Liver (tissue), 9 donors: ENCODE measurements around the gene PTPRN2. TPM values are rescaled to one million over a fixed set of nuclear protein-coding genes. Genes with fewer than 3 reads are reported as not detected.

Source experiments
- DNase-seq: peaks from one replicate; pipeline ENCODE4 v3.0.0-alpha.2; 2017; ENCODE audit warnings: low spot score
- H3K27ac ChIP-seq, 2 donors: one replicate each; pipeline ENCODE4 v1.7.0; 2013; ENCODE audit warnings: inconsistent platforms in 2 of 2, low read length in 2 of 2, control low read depth in 1 of 2, low read depth in 1 of 2, mild to moderate bottlenecking in 1 of 2
- H3K27me3 ChIP-seq, 4 donors: one replicate each; pipeline versions ENCODE4 v1.6.1 to v1.7.0; 2013; ENCODE audit warnings: low read length in 3 of 4, inconsistent platforms in 1 of 4, mild to moderate bottlenecking in 1 of 4, moderate library complexity in 1 of 4; ENCODE audit not compliant: control insufficient read depth in 4 of 4, insufficient read depth in 4 of 4
- H3K36me3 ChIP-seq, 4 donors: one replicate each; pipeline versions ENCODE4 v1.6.1 to v1.7.0; 2013; ENCODE audit warnings: low read length in 3 of 4, mild to moderate bottlenecking in 3 of 4, low read depth in 1 of 4, moderate library complexity in 1 of 4; ENCODE audit not compliant: control insufficient read depth in 4 of 4, insufficient read depth in 3 of 4
- H3K4me1 ChIP-seq, 4 donors: one replicate each; pipeline versions ENCODE4 v1.6.1 to v1.7.0; 2013; ENCODE audit warnings: low read length in 3 of 4, mild to moderate bottlenecking in 3 of 4, moderate library complexity in 1 of 4; ENCODE audit not compliant: control insufficient read depth in 4 of 4, insufficient read depth in 4 of 4
- H3K4me3 ChIP-seq, 3 donors: one replicate each; pipeline versions ENCODE4 v1.6.1 to v1.7.0; 2013; ENCODE audit warnings: low read length in 3 of 3, control low read depth in 1 of 3, low read depth in 1 of 3, mild to moderate bottlenecking in 1 of 3
- H3K9ac ChIP-seq, 2 donors: one replicate each; pipeline ENCODE4 v1.7.0; 2013; ENCODE audit warnings: low read length in 2 of 2, mild to moderate bottlenecking in 2 of 2, moderate library complexity in 2 of 2, control low read depth in 1 of 2, low read depth in 1 of 2
- H3K9me3 ChIP-seq, 4 donors: one replicate each; pipeline versions ENCODE4 v1.6.1 to v1.7.0; 2013; ENCODE audit warnings: low read length in 3 of 4; ENCODE audit not compliant: control insufficient read depth in 4 of 4
- CTCF ChIP-seq: fragments of 150-350 bp; IDR thresholded peaks from 2 replicates; pipeline ENCODE4 v1.5.1; 2017; ENCODE audit warnings: improper control_type of control experiment, low read depth, low read length; ENCODE audit not compliant: missing input control
- EGR1 ChIP-seq, 2 donors: IDR thresholded peaks; 2 replicates each; pipeline ENCODE4 v1.6.1; 2016 to 2018; ENCODE audit warnings: antibody characterized with exemption in 2 of 2, low read depth in 2 of 2
- FOXA2 ChIP-seq: IDR thresholded peaks from 2 replicates; pipeline ENCODE4 v1.6.1; 2016; ENCODE audit warnings: antibody characterized with exemption
- GABPA ChIP-seq, 2 donors: IDR thresholded peaks in 1 of 2; conservative IDR thresholded peaks in 1 of 2; 2 replicates each; pipeline ENCODE4 v1.6.1; 2016; ENCODE audit warnings: antibody characterized with exemption in 2 of 2, mild to moderate bottlenecking in 1 of 2, moderate library complexity in 1 of 2
- HNF4A ChIP-seq, 2 donors: conservative IDR thresholded peaks; 2 replicates each; pipeline ENCODE4 v1.6.1; 2016; ENCODE audit warnings: antibody characterized with exemption in 2 of 2, mild to moderate bottlenecking in 2 of 2
- HNF4G ChIP-seq: IDR thresholded peaks from 2 replicates; pipeline ENCODE4 v1.6.1; 2016; ENCODE audit warnings: antibody characterized with exemption
- JUND ChIP-seq, 2 donors: IDR thresholded peaks; 2 replicates each; pipeline ENCODE4 v1.6.1; 2016; ENCODE audit warnings: antibody characterized with exemption in 2 of 2
- NR2F2 ChIP-seq: IDR thresholded peaks from 2 replicates; pipeline ENCODE4 v1.6.1; 2016; ENCODE audit warnings: antibody characterized with exemption
- RAD21 ChIP-seq, 2 donors: IDR thresholded peaks; 2 replicates each; pipeline ENCODE4 v1.6.1; 2016; ENCODE audit warnings: antibody characterized with exemption in 2 of 2, mild to moderate bottlenecking in 2 of 2
- YY1 ChIP-seq: IDR thresholded peaks from 2 replicates; pipeline ENCODE4 v1.6.1; 2016; ENCODE audit warnings: antibody characterized with exemption, mild to moderate bottlenecking
- WGBS: extraction: QIAGEN DNeasy Blood & Tissue Kit; methylation state at CpG from one replicate; pipeline ENCODE4 v1.1.7; 2013; 5-methylcytosine and 5-hydroxymethylcytosine counted together
- polyA plus RNA-seq, 2 donors: library from polyadenylated mRNA; stranded (reverse) in 1 of 2; unstranded in 1 of 2; fragments of 200-250 nt in 1 of 2; fragments of >200 nt in 1 of 2; fragmentation: Nextera tagmentation in 1 of 2; extraction: Ambion mirVana in 1 of 2; gene quantifications; one replicate each; pipeline versions ENCODE4 v1.2.1 to v1.2.3, GENCODE V29; 2013 to 2015
- total RNA-seq, 2 donors: library from RNA; depleted of rRNA; stranded (reverse); fragments of >200 nt; gene quantifications; one replicate each; pipeline ENCODE4 v1.2.3, GENCODE V29; 2014
- TF ChIP-seq, protein P1 (sequence below): IDR thresholded peaks from 2 replicates; pipeline ENCODE4 v1.6.1; 2016; ENCODE audit warnings: antibody characterized with exemption
- TF ChIP-seq, protein P2 (sequence below): IDR thresholded peaks from 2 replicates; pipeline ENCODE4 v1.6.1; 2016; ENCODE audit warnings: antibody characterized with exemption
- donor health status: healthy.
- donor health status: healthy.
- donor health status: healthy.
- donor health status: healthy.
- donor health status: healthy.

The PTPRN2 gene
- total and polyA plus RNA-seq, 4 donors, result 0.75 to 1.9 (median 1.1) TPM

DNA sequence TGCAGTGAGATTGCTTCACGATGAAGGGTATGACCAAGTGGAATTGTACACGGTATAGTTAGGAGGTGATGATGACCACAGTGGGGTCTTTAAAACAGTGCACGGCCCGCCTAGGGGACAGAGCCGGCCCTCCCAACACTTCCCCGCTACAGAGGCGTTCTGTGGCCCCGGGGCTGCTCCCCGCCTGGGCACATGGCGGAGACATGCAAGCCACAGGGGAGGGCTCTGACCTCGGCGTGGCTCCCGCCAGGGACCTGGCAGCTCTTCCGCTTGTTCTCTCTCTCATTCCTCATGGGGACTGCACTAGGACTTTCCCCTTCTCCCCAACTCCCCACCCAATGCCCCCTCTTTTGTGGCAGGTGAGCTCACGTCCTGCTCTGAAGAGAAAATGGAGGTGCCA, 857.0 kb downstream of the PTPRN2 start:
- H3K27me3 ChIP-seq, result peaks cover 0 to 4% (median 1%) of the 10 kb centered on the region in 4 donors
- H3K36me3 ChIP-seq, result no peaks in the 10 kb centered on the region
- TF ChIP-seq YY1 (no peak), EGR1 (IDR thresholded peaks at IDR 0.05; ENCODE audit: low read depth in 2 of 2) (no peak)
- TF ChIP-seq, protein P1, sequence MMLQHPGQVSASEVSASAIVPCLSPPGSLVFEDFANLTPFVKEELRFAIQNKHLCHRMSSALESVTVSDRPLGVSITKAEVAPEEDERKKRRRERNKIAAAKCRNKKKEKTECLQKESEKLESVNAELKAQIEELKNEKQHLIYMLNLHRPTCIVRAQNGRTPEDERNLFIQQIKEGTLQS, result no peak
- no peaks in the 10 kb centered on the region for H3K4me1 ChIP-seq
- no peak overlapping the region for H3K27ac ChIP-seq
- WGBS, result 83% methylated on average over 15 of the region's 15 CpGs
- no peaks in the 10 kb centered on the region for H3K9me3 ChIP-seq
- no peak for DNase-seq
- no peak overlapping the region for H3K9ac ChIP-seq
- no peak overlapping the region for H3K4me3 ChIP-seq

DNA sequence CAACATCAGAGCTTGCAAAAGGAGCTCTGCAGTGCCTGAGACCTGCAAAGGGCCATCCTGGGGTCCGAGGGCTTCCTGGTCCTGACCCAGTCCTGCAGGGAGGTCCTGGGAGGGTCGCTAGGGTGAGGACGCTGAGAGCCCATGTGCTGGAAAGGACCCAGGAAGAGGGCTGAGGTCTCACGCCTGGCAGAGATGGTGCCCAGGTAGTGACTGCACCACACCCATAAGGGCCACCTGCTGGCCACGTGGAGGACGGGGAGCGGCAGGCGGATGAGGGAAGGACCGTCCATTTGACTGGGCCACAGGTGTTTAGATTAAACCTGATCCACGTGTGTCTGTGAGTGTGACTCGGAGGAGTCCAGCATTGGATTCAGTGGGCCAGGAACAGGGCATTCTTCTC, 858.1 kb downstream of the PTPRN2 start:
- H3K9me3 ChIP-seq, result no peaks in the 10 kb centered on the region
- no peaks in the 10 kb centered on the region for H3K4me1 ChIP-seq
- H3K36me3 ChIP-seq, result no peaks in the 10 kb centered on the region
- no peak overlapping the region for H3K9ac ChIP-seq
- H3K27me3 ChIP-seq, result peaks cover 0 to 4% (median under 1%) of the 10 kb centered on the region in 4 donors
- H3K4me3 ChIP-seq, result no peak overlapping the region
- 67% methylated on average over 11 of the region's 11 CpGs for WGBS
- TF ChIP-seq HNF4A (conservative IDR thresholded peaks at IDR 0.05) (no peak), CTCF (no peak), JUND (IDR thresholded peaks at IDR 0.05) (no peak), GABPA (IDR thresholded peaks at IDR 0.05 in 1 of 2, conservative IDR thresholded peaks at IDR 0.05 in 1 of 2) (no peak), FOXA2 (no peak), RAD21 (IDR thresholded peaks at IDR 0.05) (no peak)
- TF ChIP-seq, protein P1, result no peak
- DNase-seq, result no peak
- no peak overlapping the region for H3K27ac ChIP-seq

- no peak for DNase-seq
- WGBS, result 83% methylated on average over 21 of the region's 21 CpGs
- H3K27me3 ChIP-seq, result peaks cover 0 to 4% (median 0%) of the 10 kb centered on the region in 4 donors
- H3K9me3 ChIP-seq, result no peaks in the 10 kb centered on the region
- H3K4me3 ChIP-seq, result no peak overlapping the region
- H3K4me1 ChIP-seq, result no peaks in the 10 kb centered on the region
- no peaks in the 10 kb centered on the region for H3K36me3 ChIP-seq
- H3K27ac ChIP-seq, result no peak overlapping the region
- H3K9ac ChIP-seq, result no peak overlapping the region
- TF ChIP-seq RAD21 (IDR thresholded peaks at IDR 0.05) (no peak), HNF4G (no peak), NR2F2 (no peak)
- TF ChIP-seq, protein P2, sequence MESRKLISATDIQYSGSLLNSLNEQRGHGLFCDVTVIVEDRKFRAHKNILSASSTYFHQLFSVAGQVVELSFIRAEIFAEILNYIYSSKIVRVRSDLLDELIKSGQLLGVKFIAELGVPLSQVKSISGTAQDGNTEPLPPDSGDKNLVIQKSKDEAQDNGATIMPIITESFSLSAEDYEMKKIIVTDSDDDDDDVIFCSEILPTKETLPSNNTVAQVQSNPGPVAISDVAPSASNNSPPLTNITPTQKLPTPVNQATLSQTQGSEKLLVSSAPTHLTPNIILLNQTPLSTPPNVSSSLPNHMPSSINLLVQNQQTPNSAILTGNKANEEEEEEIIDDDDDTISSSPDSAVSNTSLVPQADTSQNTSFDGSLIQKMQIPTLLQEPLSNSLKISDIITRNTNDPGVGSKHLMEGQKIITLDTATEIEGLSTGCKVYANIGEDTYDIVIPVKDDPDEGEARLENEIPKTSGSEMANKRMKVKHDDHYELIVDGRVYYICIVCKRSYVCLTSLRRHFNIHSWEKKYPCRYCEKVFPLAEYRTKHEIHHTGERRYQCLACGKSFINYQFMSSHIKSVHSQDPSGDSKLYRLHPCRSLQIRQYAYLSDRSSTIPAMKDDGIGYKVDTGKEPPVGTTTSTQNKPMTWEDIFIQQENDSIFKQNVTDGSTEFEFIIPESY, result no peak
Observed at GRCh38 chr7:157727964-157728615, 859.5 kb downstream of the PTPRN2 start.
